GM23338 (cell line): ENCODE data around the gene TENT5C. TPM values are rescaled to one million over a fixed set of nuclear protein-coding genes. Genes with fewer than 3 reads are reported as not detected.

ENCODE experiments used
- ATAC-seq: fragments of 200-7000 bp; cut with Tn5 transposase; 3 replicates; pipeline ENCODE4 v1.9.1; 2020
- DNase-seq: peaks from one replicate; pipeline ENCODE4 v3.0.0-alpha.2; 2015; ENCODE audit warnings: low spot score
- H2AFZ ChIP-seq: fragments of 200-600 bp; sonication (generic); 2 replicates; pipeline ENCODE4 v1.8.0; 2016; ENCODE audit warnings: antibody characterized with exemption, mild to moderate bottlenecking, moderate library complexity
- H3F3A ChIP-seq: fragments of 200-600 bp; sonication (generic); replicated peaks from 2 replicates; pipeline ENCODE4 v1.8.0; 2017; ENCODE audit warnings: antibody characterized with exemption, mixed run types, low read depth
- H3K27ac ChIP-seq: fragments of 200-600 bp; sonication (generic); 2 replicates; pipeline ENCODE4 v1.6.1; 2016; ENCODE audit warnings: low read depth
- H3K27me3 ChIP-seq: fragments of 200-600 bp; sonication (generic); 2 replicates; pipeline ENCODE4 v1.8.0; 2016; ENCODE audit warnings: mild to moderate bottlenecking, mixed run types, moderate library complexity; ENCODE audit not compliant: insufficient read depth
- H3K36me3 ChIP-seq: fragments of 200-600 bp; sonication (generic); 2 replicates; pipeline ENCODE4 v1.8.0; 2016; ENCODE audit warnings: mild to moderate bottlenecking; ENCODE audit not compliant: insufficient read depth
- H3K4me1 ChIP-seq: fragments of 200-600 bp; sonication (generic); 2 replicates; pipeline ENCODE4 v1.8.0; 2016; ENCODE audit warnings: mild to moderate bottlenecking, moderate library complexity; ENCODE audit not compliant: insufficient read depth
- H3K4me2 ChIP-seq: fragments of 200-600 bp; sonication (generic); 2 replicates; pipeline ENCODE4 v1.7.1; 2017; ENCODE audit warnings: mixed run types
- H3K4me3 ChIP-seq: fragments of 200-600 bp; sonication (generic); 2 replicates; pipeline ENCODE4 v1.6.1; 2016; ENCODE audit warnings: mixed run types
- H3K79me2 ChIP-seq: fragments of 200-600 bp; sonication (generic); replicated peaks from 2 replicates; pipeline ENCODE4 v1.8.0; 2017; ENCODE audit warnings: mild to moderate bottlenecking; ENCODE audit not compliant: insufficient read depth
- H3K9me2 ChIP-seq: fragments of 200-600 bp; sonication (generic); 2 replicates; pipeline ENCODE4 v1.8.0; 2017; ENCODE audit not compliant: insufficient read depth
- H4K20me1 ChIP-seq: fragments of 200-600 bp; sonication (generic); replicated peaks from 2 replicates; pipeline ENCODE4 v1.8.0; 2017; ENCODE audit warnings: mild to moderate bottlenecking; ENCODE audit not compliant: insufficient read depth
- H3K27ac Mint-ChIP-seq: 2 replicates; pipeline ENCODE4 v1.8.0; 2020; ENCODE audit warnings: inconsistent platforms, mild to moderate bottlenecking, moderate library complexity, mixed read lengths
- H3K27me3 Mint-ChIP-seq: 3 replicates; pipeline ENCODE4 v1.8.0; 2022; ENCODE audit warnings: low read depth, mild to moderate bottlenecking, moderate library complexity, mixed read lengths, inconsistent platforms; ENCODE audit not compliant: insufficient read depth, poor library complexity
- H3K36me3 Mint-ChIP-seq: 3 replicates; pipeline ENCODE4 v1.8.0; 2021; ENCODE audit warnings: low read depth, mild to moderate bottlenecking, inconsistent platforms, moderate library complexity, mixed read lengths
- H3K4me1 Mint-ChIP-seq: 3 replicates; pipeline ENCODE4 v1.8.0; 2020; ENCODE audit warnings: mild to moderate bottlenecking, inconsistent platforms, mixed read lengths
- H3K4me3 Mint-ChIP-seq: 3 replicates; pipeline ENCODE4 v1.8.0; 2021; ENCODE audit warnings: moderate library complexity, mild to moderate bottlenecking, inconsistent platforms, mixed read lengths
- H3K9me3 Mint-ChIP-seq: 3 replicates; pipeline ENCODE4 v1.8.0; 2020; ENCODE audit warnings: moderate library complexity, mild to moderate bottlenecking, inconsistent platforms, mixed read lengths
- EZH2 ChIP-seq: fragments of 200-600 bp; sonication (generic); IDR thresholded peaks from one replicate; pipeline ENCODE4 v1.8.0; 2017; ENCODE audit warnings: antibody characterized with exemption, mild to moderate bottlenecking, low read depth; ENCODE audit not compliant: unreplicated experiment
- POLR2AphosphoS5 ChIP-seq: IDR thresholded peaks from 2 replicates; pipeline ENCODE4 v1.6.1; 2016; ENCODE audit warnings: antibody characterized with exemption, low read depth
- polyA plus RNA-seq: library from polyadenylated mRNA; unstranded; fragments of >200 nt; fragmentation: Nextera tagmentation; extraction: Ambion mirVana; gene quantifications from 2 replicates; pipeline ENCODE4 v1.2.1, GENCODE V29; 2016
- total RNA-seq: library from RNA; depleted of rRNA; stranded (reverse); fragments of >200 nt; shearing (Covaris generic); gene quantifications from 2 replicates; pipeline ENCODE4 v1.2.3, GENCODE V29; 2014
- TF ChIP-seq, protein P1 (sequence below): IDR thresholded peaks from one replicate; pipeline ENCODE4 v1.6.1; 2018; ENCODE audit warnings: antibody characterized with exemption; ENCODE audit not compliant: unreplicated experiment
- TF ChIP-seq, protein P2 (sequence below): IDR thresholded peaks from 2 replicates; pipeline ENCODE4 v1.6.1; 2016; ENCODE audit warnings: antibody characterized with exemption
- TF ChIP-seq, protein P3 (sequence below), 2 experiments: fragments of 200-600 bp in 1 of 2; sonication (generic) in 1 of 2; conservative IDR thresholded peaks; 2 replicates each; pipeline versions ENCODE4 v1.5.1 to v1.6.1; 2016 to 2017; ENCODE audit warnings: antibody characterized with exemption in 2 of 2, low read depth in 2 of 2, mild to moderate bottlenecking in 2 of 2, moderate library complexity in 1 of 2

TENT5C gene
- total and polyA plus RNA-seq, 2 experiments from 2014 or later: 0.23 to 0.80 TPM

DNA sequence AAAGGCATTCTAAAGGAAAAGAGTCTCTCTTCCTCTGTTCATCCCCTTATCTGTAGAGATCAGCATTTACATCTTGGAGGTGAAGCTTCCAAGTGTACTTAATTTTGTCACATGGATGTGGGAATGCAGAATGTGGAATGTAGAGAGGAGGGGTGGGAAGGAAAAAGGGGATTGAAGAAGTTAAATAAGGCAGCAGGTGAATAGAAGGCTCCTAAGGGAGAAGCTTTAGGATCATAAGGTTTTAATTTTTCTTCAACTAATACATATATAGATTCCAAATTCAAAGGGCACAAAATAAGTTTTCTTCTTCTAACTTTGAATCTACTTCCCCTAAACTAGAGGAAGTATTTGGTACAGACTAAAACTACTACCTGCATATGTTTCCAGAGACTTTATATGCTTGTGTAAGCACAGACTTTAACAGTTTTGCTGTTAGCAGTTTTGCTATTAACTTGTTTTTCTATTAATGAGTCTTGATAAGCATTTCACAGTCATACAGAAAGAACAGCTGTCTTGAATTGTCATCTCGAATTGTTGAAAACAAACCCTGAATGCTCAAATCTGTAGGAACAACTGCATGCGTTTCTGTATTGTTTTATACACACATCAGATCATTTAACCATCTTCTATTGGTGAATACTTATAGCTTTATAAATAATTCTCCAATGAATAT lies 12.7 kb downstream of the TENT5C start:
- Histone ChIP-seq H3K36me3 (no peaks in the 10 kb centered on the region), H3F3A (no peaks in the 10 kb centered on the region), H3K79me2 (no peaks in the 10 kb centered on the region), H3K27me3 (no peaks in the 10 kb centered on the region), H3K27ac (no peak overlapping the region), H3K4me1 (no peaks in the 10 kb centered on the region), H3K9me2 (peaks cover 2% of the 10 kb centered on the region; the same call in 1 of the 2 replicates), H3K4me2 (no peak overlapping the region), H4K20me1 (no peaks in the 10 kb centered on the region), H2AFZ (no peak overlapping the region), H3K4me3 (no peak overlapping the region)
- Mint-ChIP-seq H3K4me1 (peaks cover 9% of the 10 kb centered on the region), H3K4me3 (no peak overlapping the region), H3K27ac (no peak overlapping the region), H3K36me3 (no peaks in the 10 kb centered on the region), H3K9me3 (no peaks in the 10 kb centered on the region), H3K27me3 (no peaks in the 10 kb centered on the region)
- no peak for ATAC-seq
- TF ChIP-seq EZH2: no peak
- TF ChIP-seq POLR2AphosphoS5: no peak
- DNase-seq: no peak

DNA sequence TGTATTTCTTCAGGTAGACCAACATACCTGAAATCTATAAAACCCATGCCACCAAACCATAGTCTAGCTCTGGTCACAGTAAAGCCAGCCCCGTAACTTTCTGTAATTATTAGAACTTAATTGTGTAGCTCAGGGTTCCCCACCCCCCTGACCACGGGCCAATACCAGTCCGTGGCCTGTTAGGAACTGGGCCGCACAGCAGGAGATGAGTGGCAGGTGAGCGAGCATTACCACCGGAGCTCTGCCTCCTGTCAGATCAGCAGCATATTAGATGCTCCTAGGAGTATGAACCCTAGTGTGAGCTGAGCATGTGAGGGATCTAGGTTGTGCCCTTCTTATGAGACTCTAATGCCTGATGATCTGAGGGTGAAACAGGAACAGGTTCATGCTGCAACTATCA lies 14.6 kb downstream of the TENT5C start:
- no peaks in the 10 kb centered on the region for H3K27me3 ChIP-seq
- TF ChIP-seq, protein P1, sequence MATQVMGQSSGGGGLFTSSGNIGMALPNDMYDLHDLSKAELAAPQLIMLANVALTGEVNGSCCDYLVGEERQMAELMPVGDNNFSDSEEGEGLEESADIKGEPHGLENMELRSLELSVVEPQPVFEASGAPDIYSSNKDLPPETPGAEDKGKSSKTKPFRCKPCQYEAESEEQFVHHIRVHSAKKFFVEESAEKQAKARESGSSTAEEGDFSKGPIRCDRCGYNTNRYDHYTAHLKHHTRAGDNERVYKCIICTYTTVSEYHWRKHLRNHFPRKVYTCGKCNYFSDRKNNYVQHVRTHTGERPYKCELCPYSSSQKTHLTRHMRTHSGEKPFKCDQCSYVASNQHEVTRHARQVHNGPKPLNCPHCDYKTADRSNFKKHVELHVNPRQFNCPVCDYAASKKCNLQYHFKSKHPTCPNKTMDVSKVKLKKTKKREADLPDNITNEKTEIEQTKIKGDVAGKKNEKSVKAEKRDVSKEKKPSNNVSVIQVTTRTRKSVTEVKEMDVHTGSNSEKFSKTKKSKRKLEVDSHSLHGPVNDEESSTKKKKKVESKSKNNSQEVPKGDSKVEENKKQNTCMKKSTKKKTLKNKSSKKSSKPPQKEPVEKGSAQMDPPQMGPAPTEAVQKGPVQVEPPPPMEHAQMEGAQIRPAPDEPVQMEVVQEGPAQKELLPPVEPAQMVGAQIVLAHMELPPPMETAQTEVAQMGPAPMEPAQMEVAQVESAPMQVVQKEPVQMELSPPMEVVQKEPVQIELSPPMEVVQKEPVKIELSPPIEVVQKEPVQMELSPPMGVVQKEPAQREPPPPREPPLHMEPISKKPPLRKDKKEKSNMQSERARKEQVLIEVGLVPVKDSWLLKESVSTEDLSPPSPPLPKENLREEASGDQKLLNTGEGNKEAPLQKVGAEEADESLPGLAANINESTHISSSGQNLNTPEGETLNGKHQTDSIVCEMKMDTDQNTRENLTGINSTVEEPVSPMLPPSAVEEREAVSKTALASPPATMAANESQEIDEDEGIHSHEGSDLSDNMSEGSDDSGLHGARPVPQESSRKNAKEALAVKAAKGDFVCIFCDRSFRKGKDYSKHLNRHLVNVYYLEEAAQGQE: no peak
- TF ChIP-seq POLR2AphosphoS5: no peak
- TF ChIP-seq, protein P2, sequence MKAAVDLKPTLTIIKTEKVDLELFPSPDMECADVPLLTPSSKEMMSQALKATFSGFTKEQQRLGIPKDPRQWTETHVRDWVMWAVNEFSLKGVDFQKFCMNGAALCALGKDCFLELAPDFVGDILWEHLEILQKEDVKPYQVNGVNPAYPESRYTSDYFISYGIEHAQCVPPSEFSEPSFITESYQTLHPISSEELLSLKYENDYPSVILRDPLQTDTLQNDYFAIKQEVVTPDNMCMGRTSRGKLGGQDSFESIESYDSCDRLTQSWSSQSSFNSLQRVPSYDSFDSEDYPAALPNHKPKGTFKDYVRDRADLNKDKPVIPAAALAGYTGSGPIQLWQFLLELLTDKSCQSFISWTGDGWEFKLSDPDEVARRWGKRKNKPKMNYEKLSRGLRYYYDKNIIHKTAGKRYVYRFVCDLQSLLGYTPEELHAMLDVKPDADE: no peak
- TF ChIP-seq, protein P3, sequence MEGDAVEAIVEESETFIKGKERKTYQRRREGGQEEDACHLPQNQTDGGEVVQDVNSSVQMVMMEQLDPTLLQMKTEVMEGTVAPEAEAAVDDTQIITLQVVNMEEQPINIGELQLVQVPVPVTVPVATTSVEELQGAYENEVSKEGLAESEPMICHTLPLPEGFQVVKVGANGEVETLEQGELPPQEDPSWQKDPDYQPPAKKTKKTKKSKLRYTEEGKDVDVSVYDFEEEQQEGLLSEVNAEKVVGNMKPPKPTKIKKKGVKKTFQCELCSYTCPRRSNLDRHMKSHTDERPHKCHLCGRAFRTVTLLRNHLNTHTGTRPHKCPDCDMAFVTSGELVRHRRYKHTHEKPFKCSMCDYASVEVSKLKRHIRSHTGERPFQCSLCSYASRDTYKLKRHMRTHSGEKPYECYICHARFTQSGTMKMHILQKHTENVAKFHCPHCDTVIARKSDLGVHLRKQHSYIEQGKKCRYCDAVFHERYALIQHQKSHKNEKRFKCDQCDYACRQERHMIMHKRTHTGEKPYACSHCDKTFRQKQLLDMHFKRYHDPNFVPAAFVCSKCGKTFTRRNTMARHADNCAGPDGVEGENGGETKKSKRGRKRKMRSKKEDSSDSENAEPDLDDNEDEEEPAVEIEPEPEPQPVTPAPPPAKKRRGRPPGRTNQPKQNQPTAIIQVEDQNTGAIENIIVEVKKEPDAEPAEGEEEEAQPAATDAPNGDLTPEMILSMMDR (conservative IDR thresholded peaks at IDR 0.05; ENCODE audit: low read depth in 2 of 2): no peak
- H3K4me1 ChIP-seq: no peaks in the 10 kb centered on the region
- H4K20me1 ChIP-seq: no peaks in the 10 kb centered on the region
- no peak for ATAC-seq
- H2AFZ ChIP-seq: no peak overlapping the region
- H3K9me2 ChIP-seq: peaks cover 3% of the 10 kb centered on the region
- H3K4me1 Mint-ChIP-seq: peaks cover 2% of the 10 kb centered on the region; the same call in 1 of the 3 replicates
- no peak overlapping the region for H3K27ac ChIP-seq
- no peaks in the 10 kb centered on the region for H3K36me3 Mint-ChIP-seq
- H3K79me2 ChIP-seq: no peaks in the 10 kb centered on the region
- H3K36me3 ChIP-seq: no peaks in the 10 kb centered on the region
- no peaks in the 10 kb centered on the region for H3K9me3 Mint-ChIP-seq
- H3K27me3 Mint-ChIP-seq: no peaks in the 10 kb centered on the region
- no peak overlapping the region for H3K27ac Mint-ChIP-seq
- DNase-seq: no peak
- no peak overlapping the region for H3K4me3 ChIP-seq
- no peak overlapping the region for H3K4me3 Mint-ChIP-seq
- no peak overlapping the region for H3K4me2 ChIP-seq
- no peaks in the 10 kb centered on the region for H3F3A ChIP-seq
